ENCODE results near the gene RAD51AP1. TPM values are rescaled to one million over a fixed set of nuclear protein-coding genes. Genes with fewer than 3 reads are reported as not detected.
A peak's percentile ranks its signal among the peaks of the same experiment; 100 is the strongest.

Gene RAD51AP1
- polyA plus RNA-seq, 1 of the 3 experiments (the other 2 are of a cell fraction): 6.0 TPM

DNA sequence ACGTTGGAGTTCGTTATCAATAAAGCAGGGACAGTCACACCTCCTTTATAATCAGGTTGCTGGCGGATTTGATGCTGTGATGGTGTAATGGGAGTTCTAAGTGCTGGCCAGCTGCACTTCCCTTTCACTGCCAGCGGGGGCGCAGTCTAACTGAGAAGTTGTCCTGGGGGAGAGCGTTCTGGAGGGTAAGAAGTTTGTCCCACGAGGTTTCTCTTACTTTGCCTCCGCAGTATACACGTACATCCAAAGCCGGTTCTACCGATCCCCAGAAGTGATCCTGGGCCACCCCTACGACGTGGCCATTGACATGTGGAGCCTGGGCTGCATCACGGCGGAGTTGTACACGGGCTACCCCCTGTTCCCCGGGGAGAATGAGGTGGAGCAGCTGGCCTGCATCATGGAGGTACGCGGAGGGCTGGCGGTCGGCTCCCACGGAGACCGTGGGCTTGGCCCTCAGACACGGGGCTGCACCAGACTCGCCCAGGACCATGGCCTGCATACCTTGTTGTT, 66.0 kb downstream of the RAD51AP1 start:
- Histone ChIP-seq H3K27me3 (ENCODE audit: insufficient read depth) (peaks cover 22% of the 10 kb centered on the region; the same call in 1 of the 2 replicates), H3F3A (replicated peaks; ENCODE audit: insufficient read depth) (no peaks in the 10 kb centered on the region), H3K9me2 (no peaks in the 10 kb centered on the region), H3K79me2 (ENCODE audit: insufficient read depth) (peaks cover 12% of the 10 kb centered on the region), H3K27ac (ENCODE audit: low read depth in 2 of 2, low read length in 1 of 2) (peak overlapping the region in 1 of 2 experiments; percentile 77; a peak in 1 of 4 replicates), H4K20me1 (ENCODE audit: insufficient read depth) (no peaks in the 10 kb centered on the region), H2AFZ (ENCODE audit: low read depth) (peak overlapping the region; percentile 74), H3K4me3 (ENCODE audit: low read depth in 2 of 2, low read length in 1 of 2) (peak overlapping the region; percentile 88 to 97), H3K9ac (peak overlapping the region; percentile 67), H3K4me1 (ENCODE audit: control insufficient read depth in 1 of 2, insufficient read depth in 2 of 2, low read depth in 1 of 2, low read length in 1 of 2) (peaks cover 0 to 19% of the 10 kb centered on the region in 2 experiments; a peak in 2 of 4 replicates), H3K4me2 (peak overlapping the region; percentile 77), H3K36me3 (replicated peaks in 1 of 2; ENCODE audit: control insufficient read depth in 1 of 2, insufficient read depth in 2 of 2, low read length in 1 of 2) (peaks cover 0 to 2% of the 10 kb centered on the region in 2 experiments), H3K9me3 (no peaks in the 10 kb centered on the region)
- WGBS (ENCODE audit: low lambda C conversion rate): 0% methylated on average over 23 of the region's 25 CpGs
- TF ChIP-seq POLR2AphosphoS5 (IDR thresholded peaks at IDR 0.05; ENCODE audit: low read depth, low read length): peak; percentile 81
- TF ChIP-seq MXI1 (IDR thresholded peaks at IDR 0.05; ENCODE audit: low read depth, low read length): peak; percentile 88
- TF ChIP-seq RAD21 (IDR thresholded peaks at IDR 0.05; ENCODE audit: low read length): peak; percentile 70
- no peak for TF ChIP-seq FOSL2 (IDR thresholded peaks at IDR 0.05; ENCODE audit: borderline replicate concordance, low read depth)
- TF ChIP-seq, protein P1, sequence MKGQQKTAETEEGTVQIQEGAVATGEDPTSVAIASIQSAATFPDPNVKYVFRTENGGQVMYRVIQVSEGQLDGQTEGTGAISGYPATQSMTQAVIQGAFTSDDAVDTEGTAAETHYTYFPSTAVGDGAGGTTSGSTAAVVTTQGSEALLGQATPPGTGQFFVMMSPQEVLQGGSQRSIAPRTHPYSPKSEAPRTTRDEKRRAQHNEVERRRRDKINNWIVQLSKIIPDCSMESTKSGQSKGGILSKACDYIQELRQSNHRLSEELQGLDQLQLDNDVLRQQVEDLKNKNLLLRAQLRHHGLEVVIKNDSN (IDR thresholded peaks at IDR 0.05; ENCODE audit: borderline replicate concordance, low read depth): no peak
- peak; percentile 57; the same call in 1 of the 2 replicates for TF ChIP-seq RCOR1 (IDR thresholded peaks at IDR 0.05; ENCODE audit: low read length)
- no peak for TF ChIP-seq RXRA (IDR thresholded peaks at IDR 0.05; ENCODE audit: borderline replicate concordance, low read depth)
- peak; percentile 56; the same call in 1 of the 2 replicates for TF ChIP-seq SIN3A (IDR thresholded peaks at IDR 0.05; ENCODE audit: borderline replicate concordance, low read depth, low read length)
- TF ChIP-seq CHD2 (IDR thresholded peaks at IDR 0.05; ENCODE audit: low read length, partially characterized antibody): peak; percentile 66
- peak; percentile 24; the same call in 1 of the 2 replicates for TF ChIP-seq ELF1 (IDR thresholded peaks at IDR 0.05)
- TF ChIP-seq, protein P2, sequence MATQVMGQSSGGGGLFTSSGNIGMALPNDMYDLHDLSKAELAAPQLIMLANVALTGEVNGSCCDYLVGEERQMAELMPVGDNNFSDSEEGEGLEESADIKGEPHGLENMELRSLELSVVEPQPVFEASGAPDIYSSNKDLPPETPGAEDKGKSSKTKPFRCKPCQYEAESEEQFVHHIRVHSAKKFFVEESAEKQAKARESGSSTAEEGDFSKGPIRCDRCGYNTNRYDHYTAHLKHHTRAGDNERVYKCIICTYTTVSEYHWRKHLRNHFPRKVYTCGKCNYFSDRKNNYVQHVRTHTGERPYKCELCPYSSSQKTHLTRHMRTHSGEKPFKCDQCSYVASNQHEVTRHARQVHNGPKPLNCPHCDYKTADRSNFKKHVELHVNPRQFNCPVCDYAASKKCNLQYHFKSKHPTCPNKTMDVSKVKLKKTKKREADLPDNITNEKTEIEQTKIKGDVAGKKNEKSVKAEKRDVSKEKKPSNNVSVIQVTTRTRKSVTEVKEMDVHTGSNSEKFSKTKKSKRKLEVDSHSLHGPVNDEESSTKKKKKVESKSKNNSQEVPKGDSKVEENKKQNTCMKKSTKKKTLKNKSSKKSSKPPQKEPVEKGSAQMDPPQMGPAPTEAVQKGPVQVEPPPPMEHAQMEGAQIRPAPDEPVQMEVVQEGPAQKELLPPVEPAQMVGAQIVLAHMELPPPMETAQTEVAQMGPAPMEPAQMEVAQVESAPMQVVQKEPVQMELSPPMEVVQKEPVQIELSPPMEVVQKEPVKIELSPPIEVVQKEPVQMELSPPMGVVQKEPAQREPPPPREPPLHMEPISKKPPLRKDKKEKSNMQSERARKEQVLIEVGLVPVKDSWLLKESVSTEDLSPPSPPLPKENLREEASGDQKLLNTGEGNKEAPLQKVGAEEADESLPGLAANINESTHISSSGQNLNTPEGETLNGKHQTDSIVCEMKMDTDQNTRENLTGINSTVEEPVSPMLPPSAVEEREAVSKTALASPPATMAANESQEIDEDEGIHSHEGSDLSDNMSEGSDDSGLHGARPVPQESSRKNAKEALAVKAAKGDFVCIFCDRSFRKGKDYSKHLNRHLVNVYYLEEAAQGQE (IDR thresholded peaks at IDR 0.05; ENCODE audit: low read depth, low read length): 0 out of 2 replicates have a peak, but pooled peaks have one; percentile 13
- no peak for TF ChIP-seq FOXJ3 (CRISPR knock-in tag; IDR thresholded peaks at IDR 0.05)
- TF ChIP-seq, protein P3, sequence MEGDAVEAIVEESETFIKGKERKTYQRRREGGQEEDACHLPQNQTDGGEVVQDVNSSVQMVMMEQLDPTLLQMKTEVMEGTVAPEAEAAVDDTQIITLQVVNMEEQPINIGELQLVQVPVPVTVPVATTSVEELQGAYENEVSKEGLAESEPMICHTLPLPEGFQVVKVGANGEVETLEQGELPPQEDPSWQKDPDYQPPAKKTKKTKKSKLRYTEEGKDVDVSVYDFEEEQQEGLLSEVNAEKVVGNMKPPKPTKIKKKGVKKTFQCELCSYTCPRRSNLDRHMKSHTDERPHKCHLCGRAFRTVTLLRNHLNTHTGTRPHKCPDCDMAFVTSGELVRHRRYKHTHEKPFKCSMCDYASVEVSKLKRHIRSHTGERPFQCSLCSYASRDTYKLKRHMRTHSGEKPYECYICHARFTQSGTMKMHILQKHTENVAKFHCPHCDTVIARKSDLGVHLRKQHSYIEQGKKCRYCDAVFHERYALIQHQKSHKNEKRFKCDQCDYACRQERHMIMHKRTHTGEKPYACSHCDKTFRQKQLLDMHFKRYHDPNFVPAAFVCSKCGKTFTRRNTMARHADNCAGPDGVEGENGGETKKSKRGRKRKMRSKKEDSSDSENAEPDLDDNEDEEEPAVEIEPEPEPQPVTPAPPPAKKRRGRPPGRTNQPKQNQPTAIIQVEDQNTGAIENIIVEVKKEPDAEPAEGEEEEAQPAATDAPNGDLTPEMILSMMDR (IDR thresholded peaks at IDR 0.05): peak; percentile 96
- no peak for TF ChIP-seq EZH2phosphoT487 (IDR thresholded peaks at IDR 0.05; ENCODE audit: borderline replicate concordance, low read depth)
- TF ChIP-seq, protein P4, sequence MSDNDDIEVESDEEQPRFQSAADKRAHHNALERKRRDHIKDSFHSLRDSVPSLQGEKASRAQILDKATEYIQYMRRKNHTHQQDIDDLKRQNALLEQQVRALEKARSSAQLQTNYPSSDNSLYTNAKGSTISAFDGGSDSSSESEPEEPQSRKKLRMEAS (IDR thresholded peaks at IDR 0.05; ENCODE audit: low read depth): peak; percentile 66; the same call in 1 of the 2 replicates
- no peak for TF ChIP-seq NRF1 (IDR thresholded peaks at IDR 0.05; ENCODE audit: low read depth, low read length)
- peak; percentile 57; the same call in 1 of the 2 replicates for TF ChIP-seq YY1 (IDR thresholded peaks at IDR 0.05; ENCODE audit: low read depth)
- ChIA-PET POLR2A (no interaction called here), CTCF (interaction anchor here (0.6 to 2.9 kb wide), 24 partner anchors 8 to 157 kb away, joined by 3 to 28 read pairs (median 8); partner anchors contain the start of genes AKAP3 and NDUFA9)
- peak; percentile 72 for DNase-seq

Measured in SK-N-SH (cell line).